ENCODE results near the gene OXSR1.
"Not testable (repeated sequence)": the region's sequence is repeated elsewhere in the genome, so short reads cannot be mapped to it uniquely, and the experiment has no call there.

The OXSR1 gene

DNA sequence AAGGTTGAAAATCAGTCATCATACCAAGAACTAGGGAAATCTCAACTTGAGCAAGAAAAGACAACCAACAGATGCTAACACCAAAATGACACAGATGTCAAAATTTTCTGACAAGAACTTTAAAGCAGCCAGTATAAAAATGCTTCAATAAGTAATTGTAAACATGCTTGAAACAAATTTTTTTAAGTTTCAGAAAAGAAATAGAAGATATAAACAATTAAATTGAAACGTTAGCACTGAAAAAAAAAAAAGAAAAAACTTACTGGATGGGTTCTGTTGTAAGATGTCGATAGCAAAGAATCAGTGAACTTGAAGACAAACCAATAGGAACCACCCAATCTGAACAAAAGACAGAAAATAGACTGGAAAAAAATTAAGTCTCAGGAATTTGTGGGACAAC, 18.8 kb upstream of the OXSR1 start:
- DNase-seq: no peak

GRCh38 chr3:38147421-38147820, 17.9 kb upstream of the OXSR1 start:
- no peak for DNase-seq

DNA sequence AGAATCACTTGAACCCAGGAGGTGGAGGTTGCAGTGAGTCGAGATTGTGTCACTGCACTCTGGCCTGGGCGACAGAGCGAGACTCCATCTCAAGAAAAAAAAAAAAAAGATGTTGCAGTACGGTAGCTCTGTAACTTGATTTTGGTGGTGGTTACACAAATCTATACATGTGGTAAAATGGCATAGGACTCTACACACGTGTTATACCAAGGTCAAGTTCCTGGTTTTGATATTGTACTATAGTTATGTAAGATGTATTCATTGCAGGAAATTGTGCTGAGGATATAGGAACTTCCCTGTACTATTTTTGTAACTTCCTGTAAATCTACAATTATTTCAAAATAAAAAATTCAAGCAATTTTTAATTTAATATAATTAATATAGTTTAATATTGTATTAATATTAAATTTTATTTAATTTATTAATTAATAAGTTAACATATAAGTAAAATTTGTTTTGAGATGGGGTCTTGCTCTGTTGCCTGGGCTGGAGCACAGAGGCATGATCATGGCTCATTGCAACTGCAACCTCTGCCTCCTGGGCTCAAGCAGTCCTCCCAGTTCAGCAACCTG, 16.9 kb upstream of the OXSR1 start:
- DNase-seq: no peak

DNA sequence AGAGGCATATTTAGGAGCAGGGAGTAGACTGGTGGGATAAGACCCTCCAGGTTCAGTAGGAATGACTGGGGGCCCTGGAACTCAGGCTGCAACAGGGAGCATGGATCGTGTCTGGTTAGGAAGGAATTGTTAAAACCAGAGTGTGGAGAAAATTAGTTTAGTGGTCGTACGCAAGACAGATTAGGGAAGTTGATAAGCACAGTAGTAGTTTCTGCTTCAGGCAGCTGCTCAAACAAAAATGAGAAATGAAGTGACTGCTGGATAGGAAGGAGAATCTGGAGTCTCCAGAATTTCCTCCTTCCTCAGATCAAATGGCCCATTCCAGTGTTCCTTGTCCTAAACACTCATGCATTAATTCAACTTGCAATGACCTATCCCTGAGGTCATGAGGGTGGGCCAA, 15.6 kb upstream of the OXSR1 start:
- DNase-seq: no peak

- no peak for DNase-seq
Observed at GRCh38 chr3:38150780-38151528, 14.4 kb upstream of the OXSR1 start.

DNA sequence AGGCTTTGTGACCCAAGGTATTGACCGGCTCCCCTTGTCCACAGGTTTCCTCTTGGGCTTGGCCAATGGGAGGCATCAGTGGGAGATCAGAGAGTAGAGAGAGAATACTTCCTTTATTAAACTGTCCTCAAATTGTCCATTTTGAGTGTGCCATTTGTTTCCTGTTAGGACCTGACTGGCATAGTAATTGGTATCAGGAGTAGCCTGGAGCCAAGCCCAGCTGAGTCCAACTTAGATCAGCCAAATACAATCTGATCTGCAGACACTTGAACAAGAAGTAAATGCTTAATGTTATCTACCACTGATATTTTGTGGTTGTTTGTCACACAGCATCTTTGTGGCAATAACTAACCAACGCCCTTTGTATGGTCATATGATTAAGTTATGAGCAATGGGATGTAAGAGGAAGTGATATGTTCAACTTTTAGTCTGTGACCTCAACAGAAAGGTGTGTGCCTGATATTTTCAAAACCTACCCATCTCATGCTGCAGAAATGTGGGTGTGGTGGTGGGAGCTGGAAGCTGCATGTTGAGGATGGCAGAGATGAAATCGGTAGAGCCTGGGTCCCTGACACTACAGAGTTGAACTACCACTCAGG, 13.6 kb upstream of the OXSR1 start:
- DNase-seq: no peak

DNA sequence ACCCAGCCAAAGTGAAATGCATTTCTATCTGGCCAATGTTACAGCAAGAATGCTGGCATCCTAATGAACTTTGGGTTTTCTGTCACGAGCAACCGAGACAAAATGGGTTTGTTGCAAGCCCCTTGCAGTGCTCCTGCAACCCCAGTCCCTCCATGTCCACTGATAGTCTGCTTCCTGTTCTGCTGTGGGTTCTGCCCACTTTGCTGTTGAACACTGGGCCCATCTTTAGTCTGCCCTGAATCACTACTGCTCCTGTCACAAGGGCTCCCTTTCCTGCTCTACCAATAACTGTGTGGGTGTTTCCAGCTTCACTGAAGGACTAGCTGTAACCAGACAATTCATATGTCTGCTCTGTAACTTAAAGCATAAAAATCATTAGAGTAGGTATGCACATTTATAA, 12.7 kb upstream of the OXSR1 start:
- no peak for DNase-seq

DNA sequence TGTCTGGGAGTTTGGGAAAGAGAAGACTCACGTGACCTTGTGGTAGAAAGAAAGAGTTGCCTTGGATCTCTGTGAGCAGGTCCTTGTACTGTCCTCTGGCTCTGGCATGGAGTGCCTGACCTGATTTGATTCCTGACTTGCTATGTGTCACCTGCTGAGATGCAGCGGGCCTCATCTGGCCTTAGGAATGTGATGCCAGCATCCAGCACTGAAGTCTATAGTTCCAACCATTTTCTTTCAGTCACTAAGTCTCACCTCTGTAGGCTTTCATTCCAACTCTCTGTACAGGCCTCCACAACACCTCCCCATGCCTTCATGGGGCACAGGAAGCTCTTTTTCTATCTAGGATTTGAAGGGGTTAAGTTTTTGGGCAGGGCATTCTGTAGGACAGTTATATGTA, 12.1 kb upstream of the OXSR1 start:
- no peak for DNase-seq

DNA sequence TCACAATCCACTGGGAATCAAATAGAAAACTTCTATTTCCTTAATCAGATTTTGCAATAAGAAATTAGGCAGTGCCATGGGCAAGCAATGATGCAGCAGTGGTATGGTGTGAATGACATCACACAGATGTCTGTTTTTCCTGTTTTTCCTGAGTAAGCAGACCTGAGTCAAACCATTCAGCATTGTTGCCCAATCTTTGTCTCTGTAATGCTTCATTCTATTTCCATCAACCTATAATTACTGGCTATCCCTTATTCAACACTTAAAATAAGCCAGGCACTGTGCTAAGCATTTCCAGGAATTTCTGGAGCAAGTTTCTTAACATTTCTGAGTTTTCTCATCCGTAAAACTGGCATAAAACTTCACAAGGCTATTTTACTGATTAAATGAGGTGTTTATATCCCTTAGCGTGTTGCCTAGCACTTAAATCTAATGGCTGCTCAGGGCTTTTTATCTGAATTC, 11.3 kb upstream of the OXSR1 start:
- no peak for DNase-seq

- DNase-seq: no peak
Observed at GRCh38 chr3:38154625-38155255, 10.6 kb upstream of the OXSR1 start.

DNA sequence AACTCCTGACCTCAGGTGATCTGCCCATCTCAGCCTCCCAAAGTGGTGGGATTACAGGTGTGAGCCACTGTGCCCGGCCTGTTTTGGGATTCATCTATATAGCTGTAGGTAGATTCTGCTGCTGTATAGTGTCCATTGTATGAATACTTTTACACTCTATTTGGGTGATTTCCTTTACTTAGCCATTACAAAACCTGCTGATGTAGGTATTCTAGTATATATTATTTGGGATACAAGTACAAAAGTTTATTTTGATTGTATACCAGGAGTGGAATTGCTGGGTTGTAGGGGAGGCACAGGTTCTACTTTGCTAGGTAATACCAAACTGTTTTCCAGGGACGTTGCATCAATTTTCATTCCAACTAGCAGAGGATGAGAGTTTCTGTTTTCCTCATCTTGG, 9.5 kb upstream of the OXSR1 start:
- no peak for DNase-seq

GRCh38 chr3:38157117-38157516, 8.2 kb upstream of the OXSR1 start:
- DNase-seq: no peak

GRCh38 chr3:38157595-38157994, 7.7 kb upstream of the OXSR1 start:
- DNase-seq: no peak

- DNase-seq: no peak
Observed at GRCh38 chr3:38158472-38158871, 6.9 kb upstream of the OXSR1 start.

DNA sequence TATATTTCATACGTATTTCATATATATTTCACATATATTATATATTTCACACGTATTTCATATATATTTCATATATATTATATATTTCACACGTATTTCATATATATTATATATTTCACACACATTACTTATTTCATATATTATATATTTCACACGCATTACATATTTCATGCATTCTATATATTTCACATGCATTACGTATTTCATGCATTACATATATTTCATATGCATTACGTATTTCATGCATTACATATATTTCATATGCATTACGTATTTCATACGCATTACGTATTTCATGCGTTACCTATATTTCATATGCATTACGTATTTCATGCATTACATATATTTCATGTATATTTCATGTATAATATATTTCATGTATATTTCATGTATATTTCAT, 4.6 kb upstream of the OXSR1 start:
- DNase-seq: not testable (repeated sequence)

- DNase-seq: no peak
Observed at GRCh38 chr3:38163117-38163840, 2.1 kb upstream of the OXSR1 start.

DNA sequence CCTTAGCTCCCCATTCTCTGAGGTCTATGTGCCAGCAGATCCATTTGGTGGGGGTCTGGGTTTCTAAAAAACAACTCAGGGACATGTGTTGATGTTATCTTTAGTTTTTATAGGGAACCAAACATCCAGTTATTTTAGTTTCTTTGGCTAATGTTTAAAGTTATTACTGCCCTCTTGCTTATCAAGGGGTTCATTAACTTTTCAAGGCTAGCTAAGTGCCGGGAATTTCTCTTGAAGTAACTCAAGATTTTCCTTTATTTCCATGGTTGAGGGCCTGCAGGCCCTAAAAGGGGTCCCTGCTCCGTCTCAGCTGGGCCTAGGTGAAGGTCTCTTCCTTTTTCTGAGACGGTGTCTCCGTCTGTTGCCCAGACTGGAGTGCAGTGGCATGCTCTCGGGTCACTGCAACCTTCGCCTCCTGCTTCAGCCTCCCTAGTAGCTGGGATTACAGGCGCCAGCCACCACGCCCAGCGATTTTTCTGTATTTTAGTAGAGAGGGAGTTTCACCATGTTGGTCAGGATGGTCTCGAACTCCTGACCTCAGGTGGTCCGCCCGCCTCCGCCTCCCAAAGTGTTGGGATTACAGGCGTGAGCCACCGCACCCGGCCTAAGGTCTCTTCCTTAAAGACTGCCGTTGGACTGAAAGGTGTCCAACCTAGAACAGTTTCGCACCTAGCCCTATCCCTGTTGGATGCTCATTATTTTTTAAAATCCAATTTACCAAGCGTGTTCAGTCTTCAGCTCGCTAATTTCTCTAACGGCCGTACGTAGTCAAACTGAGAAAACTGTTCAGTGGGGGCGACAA, 1.3 kb upstream of the OXSR1 start:
- no peak for DNase-seq

- no peak for DNase-seq
Observed at GRCh38 chr3:38164643-38164951, 740 bp upstream of the OXSR1 start.

DNA sequence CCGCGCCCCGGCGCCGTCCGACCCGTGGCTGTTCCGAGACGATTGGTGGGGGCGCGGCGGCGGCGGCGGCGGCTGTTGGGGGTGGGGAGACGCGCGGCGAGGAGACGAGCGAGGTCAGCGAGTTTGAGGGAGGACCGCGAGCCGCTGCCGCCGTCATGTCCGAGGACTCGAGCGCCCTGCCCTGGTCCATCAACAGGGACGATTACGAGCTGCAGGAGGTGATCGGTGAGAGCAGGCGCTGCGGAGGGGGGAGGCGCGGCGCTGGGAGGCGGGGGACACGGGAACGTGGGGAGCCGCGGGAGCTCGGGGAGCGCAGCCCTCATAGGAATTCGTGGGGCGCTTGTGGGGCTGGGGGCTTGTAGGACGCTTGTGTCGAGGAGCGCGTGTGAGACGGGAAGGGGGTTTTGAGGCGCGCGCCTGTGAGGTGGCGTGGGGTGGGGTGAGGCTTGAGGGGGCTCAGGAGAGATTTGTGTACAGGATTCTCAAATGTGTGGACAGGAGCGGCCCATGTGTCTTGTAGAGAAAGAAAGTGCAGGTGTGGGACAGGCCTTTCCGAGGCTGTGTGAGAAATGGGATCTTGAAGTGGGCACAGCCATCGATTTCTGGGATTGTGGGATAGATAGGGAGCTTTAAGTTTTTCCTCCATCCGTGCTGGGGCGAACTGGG, 518 bp downstream of the OXSR1 start:
- no peak for DNase-seq

GRCh38 chr3:38167591-38167990, 2.3 kb downstream of the OXSR1 start:
- no peak for DNase-seq

- no peak for DNase-seq
Observed at GRCh38 chr3:38168151-38169026, 3.1 kb downstream of the OXSR1 start.
